Prostate gland (tissue), 2 donors: ENCODE data around the gene HNRNPH2.

Experiments used
- POLR2A ChIP-seq: fragments of 450-650 bp; IDR thresholded peaks from one replicate; pipeline ENCODE4 v1.6.1; 2016; ENCODE audit warnings: antibody characterized with exemption, mild to moderate bottlenecking
- POLR2AphosphoS5 ChIP-seq: sonication (generic); formaldehyde crosslinking; IDR thresholded peaks from one replicate; pipeline ENCODE4 v1.6.1; 2017; ENCODE audit warnings: antibody characterized with exemption
- TF ChIP-seq, protein P1 (sequence below), 4 experiments: fragments of 200-600 bp in 2 of 4; fragments of 450-650 bp in 2 of 4; sonication (generic) in 2 of 4; IDR thresholded peaks; 1 replicate in 3 of 4; 2 replicates in 1 of 4; pipeline ENCODE4 v1.5.1; 2016 to 2019; ENCODE audit warnings: antibody characterized with exemption in 4 of 4, mild to moderate bottlenecking in 2 of 4, moderate library complexity in 2 of 4

GRCh38 chrX:101370888-101371504, 37.0 kb upstream of the HNRNPH2 start:
- TF ChIP-seq POLR2A (no peak), POLR2AphosphoS5 (no peak)
- TF ChIP-seq, protein P1, sequence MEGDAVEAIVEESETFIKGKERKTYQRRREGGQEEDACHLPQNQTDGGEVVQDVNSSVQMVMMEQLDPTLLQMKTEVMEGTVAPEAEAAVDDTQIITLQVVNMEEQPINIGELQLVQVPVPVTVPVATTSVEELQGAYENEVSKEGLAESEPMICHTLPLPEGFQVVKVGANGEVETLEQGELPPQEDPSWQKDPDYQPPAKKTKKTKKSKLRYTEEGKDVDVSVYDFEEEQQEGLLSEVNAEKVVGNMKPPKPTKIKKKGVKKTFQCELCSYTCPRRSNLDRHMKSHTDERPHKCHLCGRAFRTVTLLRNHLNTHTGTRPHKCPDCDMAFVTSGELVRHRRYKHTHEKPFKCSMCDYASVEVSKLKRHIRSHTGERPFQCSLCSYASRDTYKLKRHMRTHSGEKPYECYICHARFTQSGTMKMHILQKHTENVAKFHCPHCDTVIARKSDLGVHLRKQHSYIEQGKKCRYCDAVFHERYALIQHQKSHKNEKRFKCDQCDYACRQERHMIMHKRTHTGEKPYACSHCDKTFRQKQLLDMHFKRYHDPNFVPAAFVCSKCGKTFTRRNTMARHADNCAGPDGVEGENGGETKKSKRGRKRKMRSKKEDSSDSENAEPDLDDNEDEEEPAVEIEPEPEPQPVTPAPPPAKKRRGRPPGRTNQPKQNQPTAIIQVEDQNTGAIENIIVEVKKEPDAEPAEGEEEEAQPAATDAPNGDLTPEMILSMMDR (IDR thresholded peaks at IDR 0.05): no peak
